ENCODE data around the gene OR52D1. TPM values are rescaled to one million over a fixed set of nuclear protein-coding genes. Genes with fewer than 3 reads are reported as not detected.

The OR52D1 gene
- not detected in 2 replicates for total RNA-seq (2022)
- Bru-seq, nascent RNA = not detected
- not detected for BruChase-seq, experiment 1, labeled RNA remaining after a 2-hour chase
- not detected for BruChase-seq, experiment 2, labeled RNA remaining after a 6-hour chase
- long read RNA-seq = 0 reads

- Mint-ChIP-seq H3K4me3 (ENCODE audit: unreplicated experiment) (no peak within 1 kb of the TSS), H3K36me3 (ENCODE audit: insufficient read depth, unreplicated experiment) (no peaks in the 10 kb centered on the region), H3K4me1 (ENCODE audit: low read depth, unreplicated experiment) (no peaks in the 10 kb centered on the region), H3K9me3 (ENCODE audit: unreplicated experiment) (no peaks in the 10 kb centered on the region), H3K27me3 (ENCODE audit: insufficient read depth, unreplicated experiment) (peaks cover 14% of the 10 kb centered on the region), H3K27ac (ENCODE audit: unreplicated experiment) (no peak within 1 kb of the TSS)
- H3K4me3 ChIP-seq (ENCODE audit: low read depth, low read length) = no peak within 1 kb of the TSS
- H3K27me3 ChIP-seq (replicated peaks; ENCODE audit: control insufficient read depth, insufficient read depth, low read length) = no peaks in the 10 kb centered on the region; the same call in 1 of the 2 replicates
- no peak for TF ChIP-seq CTCF (IDR thresholded peaks at IDR 0.05; ENCODE audit: insufficient read depth in 1 of 2, low read depth in 1 of 2, low read length in 1 of 2, severe bottlenecking in 1 of 2, unreplicated experiment in 1 of 2)
- CTCF ChIA-PET = no interaction called here
- DNase-seq = no peak
- H3K4me1 ChIP-seq = no peaks in the 10 kb centered on the region
- POLR2A ChIA-PET = no interaction called here
- intact Hi-C loops (cut with micrococcal nuclease; ENCODE audit: unreplicated experiment) = no loop called here
- no peaks in the 10 kb centered on the region for H3K9me3 ChIP-seq
- no TSS peak for BruUV-seq (replicated peaks)
- H3K36me3 ChIP-seq (ENCODE audit: control insufficient read depth, insufficient read depth, low read length) = no peaks in the 10 kb centered on the region
Observed at GRCh38 chr11:5488385-5488784, at the start of gene OR52D1. OR52D1 (plus strand) TSS chr11:5488685; CDS start chr11:5488707, 22 bp downstream.

GRCh38 chr11:5441414-5441813 lies 47.1 kb upstream of the OR52D1 start, which contains the start of gene OR51I1:
OR51I1 (minus strand) TSS chr11:5441514; CDS start chr11:5441514, 0 bp downstream.
- no peak for DNase-seq
- Mint-ChIP-seq H3K36me3 (ENCODE audit: insufficient read depth, unreplicated experiment) (no peaks in the 10 kb centered on the region), H3K9me3 (ENCODE audit: unreplicated experiment) (no peaks in the 10 kb centered on the region), H3K4me3 (ENCODE audit: unreplicated experiment) (no peak within 1 kb of the TSS), H3K27me3 (ENCODE audit: insufficient read depth, unreplicated experiment) (peaks cover 20% of the 10 kb centered on the region), H3K4me1 (ENCODE audit: low read depth, unreplicated experiment) (no peaks in the 10 kb centered on the region), H3K27ac (ENCODE audit: unreplicated experiment) (no peak within 1 kb of the TSS)
- intact Hi-C loops (cut with micrococcal nuclease; ENCODE audit: unreplicated experiment) = no loop called here
- Histone ChIP-seq H3K4me1 (no peaks in the 10 kb centered on the region), H3K4me3 (ENCODE audit: low read depth, low read length) (no peak within 1 kb of the TSS), H3K9me3 (no peaks in the 10 kb centered on the region), H3K36me3 (ENCODE audit: control insufficient read depth, insufficient read depth, low read length) (no peaks in the 10 kb centered on the region), H3K27me3 (replicated peaks; ENCODE audit: control insufficient read depth, insufficient read depth, low read length) (no peaks in the 10 kb centered on the region)
- ChIA-PET CTCF (no interaction called here), POLR2A (no interaction called here)
- BruUV-seq (replicated peaks) = no TSS peak
- no peak for TF ChIP-seq CTCF (IDR thresholded peaks at IDR 0.05; ENCODE audit: insufficient read depth in 1 of 2, low read depth in 1 of 2, low read length in 1 of 2, severe bottlenecking in 1 of 2, unreplicated experiment in 1 of 2)

- H3K4me1 Mint-ChIP-seq (ENCODE audit: low read depth, unreplicated experiment) = no peaks in the 10 kb centered on the region
- BruUV-seq (replicated peaks) = no TSS peak
- TF ChIP-seq CTCF (IDR thresholded peaks at IDR 0.05; ENCODE audit: insufficient read depth in 1 of 2, low read depth in 1 of 2, low read length in 1 of 2, severe bottlenecking in 1 of 2, unreplicated experiment in 1 of 2) = no peak
- ChIA-PET POLR2A (no interaction called here), CTCF (no interaction called here)
- no peaks in the 10 kb centered on the region for H3K9me3 Mint-ChIP-seq (ENCODE audit: unreplicated experiment)
- no peak for DNase-seq
- H3K27me3 ChIP-seq (replicated peaks; ENCODE audit: control insufficient read depth, insufficient read depth, low read length) = no peaks in the 10 kb centered on the region
- H3K36me3 ChIP-seq (ENCODE audit: control insufficient read depth, insufficient read depth, low read length) = no peaks in the 10 kb centered on the region
- H3K27ac Mint-ChIP-seq (ENCODE audit: unreplicated experiment) = no peak overlapping the region
- H3K9me3 ChIP-seq = no peaks in the 10 kb centered on the region
- H3K27me3 Mint-ChIP-seq (ENCODE audit: insufficient read depth, unreplicated experiment) = peaks cover 17% of the 10 kb centered on the region
- H3K4me1 ChIP-seq = no peaks in the 10 kb centered on the region
- no peak overlapping the region for H3K4me3 ChIP-seq (ENCODE audit: low read depth, low read length)
- no peak overlapping the region for H3K4me3 Mint-ChIP-seq (ENCODE audit: unreplicated experiment)
- H3K36me3 Mint-ChIP-seq (ENCODE audit: insufficient read depth, unreplicated experiment) = no peaks in the 10 kb centered on the region
- intact Hi-C loops (cut with micrococcal nuclease; ENCODE audit: unreplicated experiment) = no loop called here
Observed at GRCh38 chr11:5443835-5444393, 44.6 kb upstream of the OR52D1 start.
